ENCODE data around the gene RAPGEF6. TPM values are rescaled to one million over a fixed set of nuclear protein-coding genes. Genes with fewer than 3 reads are reported as not detected.

RAPGEF6 gene
- total RNA-seq, 2 donors from 2014 or later: 19.2 to 24.0 TPM

DNA sequence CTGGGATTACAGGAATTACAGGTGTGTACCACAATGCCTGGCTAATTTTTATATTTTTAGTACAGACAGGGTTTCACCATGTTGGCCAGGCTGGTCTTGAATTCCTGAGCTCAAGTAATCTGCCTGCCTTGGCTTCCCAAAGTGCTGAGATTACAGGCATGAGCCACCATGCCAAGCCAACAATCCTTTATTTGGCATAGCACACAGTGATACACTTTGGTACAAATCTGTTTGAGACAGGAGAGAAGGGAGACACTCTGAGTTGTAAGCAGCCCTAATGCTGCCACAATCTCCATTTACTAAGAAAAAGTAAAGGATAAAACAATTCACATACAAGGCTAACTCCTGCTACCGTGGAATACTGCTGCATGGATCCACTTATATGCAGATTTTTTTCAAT lies 177.8 kb downstream of the RAPGEF6 start:
- Histone ChIP-seq H3K4me3 (ENCODE audit: low read length) (no peak overlapping the region), H3K4me1 (ENCODE audit: control insufficient read depth, insufficient read depth, low read length) (peaks cover 3% of the 10 kb centered on the region), H3K27me3 (ENCODE audit: control insufficient read depth, insufficient read depth, low read length, poor library complexity, severe bottlenecking) (no peaks in the 10 kb centered on the region), H3K27ac (ENCODE audit: low read depth, low read length) (no peak overlapping the region), H3K9me3 (ENCODE audit: control insufficient read depth, low read length) (no peaks in the 10 kb centered on the region), H3K9ac (ENCODE audit: extremely low read depth, low read length, poor library complexity, severe bottlenecking) (no peak overlapping the region), H3K36me3 (ENCODE audit: control insufficient read depth, insufficient read depth, low read length) (peaks cover 38% of the 10 kb centered on the region)
- Mint-ChIP-seq H3K4me3 (no peak overlapping the region), H3K4me1 (peaks cover 13% of the 10 kb centered on the region), H3K36me3 (ENCODE audit: low read depth) (peaks cover 26% of the 10 kb centered on the region), H3K27me3 (ENCODE audit: insufficient read depth) (no peaks in the 10 kb centered on the region), H3K9me3 (peaks cover 4% of the 10 kb centered on the region), H3K27ac (no peak overlapping the region)
- TF ChIP-seq, protein P1, sequence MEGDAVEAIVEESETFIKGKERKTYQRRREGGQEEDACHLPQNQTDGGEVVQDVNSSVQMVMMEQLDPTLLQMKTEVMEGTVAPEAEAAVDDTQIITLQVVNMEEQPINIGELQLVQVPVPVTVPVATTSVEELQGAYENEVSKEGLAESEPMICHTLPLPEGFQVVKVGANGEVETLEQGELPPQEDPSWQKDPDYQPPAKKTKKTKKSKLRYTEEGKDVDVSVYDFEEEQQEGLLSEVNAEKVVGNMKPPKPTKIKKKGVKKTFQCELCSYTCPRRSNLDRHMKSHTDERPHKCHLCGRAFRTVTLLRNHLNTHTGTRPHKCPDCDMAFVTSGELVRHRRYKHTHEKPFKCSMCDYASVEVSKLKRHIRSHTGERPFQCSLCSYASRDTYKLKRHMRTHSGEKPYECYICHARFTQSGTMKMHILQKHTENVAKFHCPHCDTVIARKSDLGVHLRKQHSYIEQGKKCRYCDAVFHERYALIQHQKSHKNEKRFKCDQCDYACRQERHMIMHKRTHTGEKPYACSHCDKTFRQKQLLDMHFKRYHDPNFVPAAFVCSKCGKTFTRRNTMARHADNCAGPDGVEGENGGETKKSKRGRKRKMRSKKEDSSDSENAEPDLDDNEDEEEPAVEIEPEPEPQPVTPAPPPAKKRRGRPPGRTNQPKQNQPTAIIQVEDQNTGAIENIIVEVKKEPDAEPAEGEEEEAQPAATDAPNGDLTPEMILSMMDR (conservative IDR thresholded peaks at IDR 0.05): no peak
- DNase-seq: no peak
- WGBS, 2 experiments (ENCODE audit: insufficient coverage in 1 of 2, insufficient read length in 1 of 2): 95 to 100% methylated on average over 1 of the region's 1 CpG

DNA sequence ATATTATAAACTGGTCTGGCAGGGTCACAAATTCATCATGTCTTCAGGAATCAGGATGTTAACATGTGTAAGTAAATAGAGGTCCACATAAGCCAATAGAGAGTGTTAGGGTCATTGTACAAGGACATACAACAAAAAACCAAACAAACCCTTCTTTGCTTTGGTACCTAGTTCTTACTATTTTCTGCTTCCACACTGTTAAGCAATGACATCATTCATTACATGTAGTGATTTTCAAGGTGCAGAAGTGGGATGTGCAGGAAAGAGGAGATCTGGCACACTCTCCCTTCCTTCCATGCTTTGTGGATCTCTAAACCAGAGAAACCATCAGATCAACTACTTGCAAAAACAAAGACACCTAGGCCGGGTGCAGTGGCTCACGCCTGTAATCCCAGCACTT lies 184.1 kb downstream of the RAPGEF6 start:
- H3K4me1 Mint-ChIP-seq: peaks cover 13% of the 10 kb centered on the region
- Histone ChIP-seq H3K4me1 (ENCODE audit: control insufficient read depth, insufficient read depth, low read length) (peaks cover 3% of the 10 kb centered on the region), H3K4me3 (ENCODE audit: low read length) (no peak overlapping the region), H3K36me3 (ENCODE audit: control insufficient read depth, insufficient read depth, low read length) (peaks cover 50% of the 10 kb centered on the region), H3K9me3 (ENCODE audit: control insufficient read depth, low read length) (no peaks in the 10 kb centered on the region), H3K27me3 (ENCODE audit: control insufficient read depth, insufficient read depth, low read length, poor library complexity, severe bottlenecking) (no peaks in the 10 kb centered on the region), H3K9ac (ENCODE audit: extremely low read depth, low read length, poor library complexity, severe bottlenecking) (no peak overlapping the region), H3K27ac (ENCODE audit: low read depth, low read length) (no peak overlapping the region)
- no peak overlapping the region for H3K4me3 Mint-ChIP-seq
- DNase-seq: no peak
- WGBS, 2 experiments (ENCODE audit: insufficient coverage in 1 of 2, insufficient read length in 1 of 2): 95 to 100% methylated on average over 2 of the region's 2 CpGs
- H3K27ac Mint-ChIP-seq: no peak overlapping the region
- H3K27me3 Mint-ChIP-seq (ENCODE audit: insufficient read depth): no peaks in the 10 kb centered on the region
- TF ChIP-seq, protein P1 (conservative IDR thresholded peaks at IDR 0.05): no peak
- H3K36me3 Mint-ChIP-seq (ENCODE audit: low read depth): peaks cover 31% of the 10 kb centered on the region
- peaks cover 4% of the 10 kb centered on the region for H3K9me3 Mint-ChIP-seq

DNA sequence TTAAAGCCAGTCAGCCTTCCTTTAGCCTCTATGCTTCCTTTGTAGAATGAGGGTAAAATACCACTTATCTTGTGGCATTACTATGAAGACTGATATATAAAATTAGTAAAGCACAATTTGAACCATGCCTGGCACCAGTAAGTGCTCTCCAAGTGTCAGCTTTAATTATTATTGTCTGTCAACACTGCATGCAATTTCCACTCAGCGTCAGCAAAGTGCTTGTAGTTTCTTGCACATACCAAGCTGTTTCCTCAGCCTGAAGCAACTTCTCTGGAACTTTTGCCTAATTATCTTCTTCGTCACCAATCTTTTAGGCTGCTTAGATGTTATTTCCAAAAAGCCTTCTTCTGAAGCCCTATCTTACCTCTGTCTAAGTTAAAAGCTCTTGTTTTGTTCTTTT lies 193.8 kb downstream of the RAPGEF6 start:
- 95% methylated on average over 2 of the region's 2 CpGs for WGBS, 2 experiments (ENCODE audit: insufficient coverage in 1 of 2, insufficient read length in 1 of 2)
- DNase-seq: no peak
- Mint-ChIP-seq H3K27me3 (ENCODE audit: insufficient read depth) (no peaks in the 10 kb centered on the region), H3K4me3 (no peak overlapping the region), H3K9me3 (no peaks in the 10 kb centered on the region), H3K36me3 (ENCODE audit: low read depth) (peaks cover 28% of the 10 kb centered on the region), H3K4me1 (peaks cover 3% of the 10 kb centered on the region), H3K27ac (no peak overlapping the region)
- no peak overlapping the region for H3K27ac ChIP-seq (ENCODE audit: low read depth, low read length)
- H3K27me3 ChIP-seq (ENCODE audit: control insufficient read depth, insufficient read depth, low read length, poor library complexity, severe bottlenecking): no peaks in the 10 kb centered on the region
- no peaks in the 10 kb centered on the region for H3K4me1 ChIP-seq (ENCODE audit: control insufficient read depth, insufficient read depth, low read length)
- no peak overlapping the region for H3K9ac ChIP-seq (ENCODE audit: extremely low read depth, low read length, poor library complexity, severe bottlenecking)
- H3K36me3 ChIP-seq (ENCODE audit: control insufficient read depth, insufficient read depth, low read length): peaks cover 61% of the 10 kb centered on the region
- no peak overlapping the region for H3K4me3 ChIP-seq (ENCODE audit: low read length)
- no peaks in the 10 kb centered on the region for H3K9me3 ChIP-seq (ENCODE audit: control insufficient read depth, low read length)
- TF ChIP-seq, protein P1 (conservative IDR thresholded peaks at IDR 0.05): no peak

Measured in endodermal cell (in vitro differentiated cells).